CD4-positive, alpha-beta T cell treated with Interleukin-15 for 4 hours (primary cell): ENCODE measurements around the gene ZNF180.
"Not testable (repeated sequence)": the region's sequence is repeated elsewhere in the genome, so short reads cannot be mapped to it uniquely, and the experiment has no call there.

ENCODE experiments used
- DNase-seq: peaks from one replicate; pipeline ENCODE4 v3.0.0-alpha.2; 2020; ENCODE audit warnings: low spot score

The ZNF180 gene

DNA sequence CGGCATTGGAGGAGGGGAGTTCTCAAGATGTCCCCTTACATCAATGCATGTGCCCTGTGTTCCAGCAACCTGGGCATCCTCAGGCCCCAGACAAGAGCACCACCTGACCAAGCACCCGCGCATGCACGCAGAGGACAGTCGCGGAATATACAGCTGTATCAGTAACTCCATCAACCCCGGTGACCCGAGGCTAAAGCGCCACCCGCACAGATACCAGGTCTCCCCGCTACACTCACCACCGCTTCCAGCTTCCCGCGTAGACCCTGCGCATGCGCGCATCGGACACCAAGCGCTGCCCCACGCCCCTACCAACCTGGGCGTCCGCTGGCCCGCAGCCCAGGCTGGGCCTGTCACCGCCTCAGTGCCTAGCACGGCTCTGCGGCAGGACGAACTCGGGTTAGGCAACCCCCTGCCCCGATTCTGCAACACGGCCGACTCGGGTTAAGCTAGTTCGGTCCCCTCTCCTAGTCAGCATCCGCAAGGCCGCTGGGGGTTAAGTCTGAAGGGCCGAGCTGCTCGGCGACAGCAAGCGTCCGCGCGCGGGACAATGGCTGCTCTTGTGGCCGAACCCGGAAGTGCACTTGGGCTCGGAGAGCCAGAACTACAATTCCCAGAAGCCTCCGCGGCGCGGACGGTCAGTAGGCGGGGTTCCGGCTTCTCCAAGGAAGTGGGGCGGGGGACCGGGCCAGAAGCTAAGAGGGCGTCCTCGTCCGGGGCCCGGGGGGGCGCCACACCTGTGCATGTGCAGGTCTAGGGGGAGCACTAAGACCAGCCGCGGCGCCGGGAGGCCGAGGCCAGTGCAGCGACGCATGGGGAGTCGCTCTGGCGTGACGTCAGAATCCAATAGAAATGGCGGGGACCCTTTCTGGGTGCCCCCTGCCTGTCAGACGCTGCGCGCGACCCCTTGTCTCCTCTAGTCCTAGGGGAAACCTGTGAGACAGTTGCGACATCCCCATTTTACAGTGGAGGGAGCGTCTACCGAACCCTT, at the start of gene ZNF180:
Gene ZNF180 (minus strand): TSS at position 561 of the 988 bp plus-strand sequence. CDS start 3,188 bp downstream, outside the sequence.
- peak; percentile 94 for DNase-seq

GRCh38 chr19:44549507-44549906, 49.2 kb upstream of the ZNF180 start:
- no peak for DNase-seq

DNA sequence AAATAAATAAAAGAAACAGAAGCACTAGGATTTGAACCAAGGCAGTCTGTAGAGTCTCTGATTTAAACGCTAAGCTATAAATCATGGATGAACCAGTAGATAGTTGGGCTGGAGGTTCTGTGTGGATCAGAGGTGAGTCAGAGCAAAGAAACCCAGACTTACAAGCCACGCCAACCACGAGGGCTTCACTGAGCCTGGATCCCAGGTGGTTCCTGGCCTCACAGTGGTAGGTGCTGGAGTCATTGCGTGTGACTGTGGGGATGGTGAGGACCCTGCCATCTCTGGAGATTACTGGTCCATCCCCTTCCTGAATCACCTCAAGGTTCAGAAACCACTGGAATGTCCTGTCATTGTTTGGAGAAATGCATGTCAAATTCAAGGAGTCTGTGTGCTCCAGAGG, 48.4 kb upstream of the ZNF180 start:
- no peak for DNase-seq

DNA sequence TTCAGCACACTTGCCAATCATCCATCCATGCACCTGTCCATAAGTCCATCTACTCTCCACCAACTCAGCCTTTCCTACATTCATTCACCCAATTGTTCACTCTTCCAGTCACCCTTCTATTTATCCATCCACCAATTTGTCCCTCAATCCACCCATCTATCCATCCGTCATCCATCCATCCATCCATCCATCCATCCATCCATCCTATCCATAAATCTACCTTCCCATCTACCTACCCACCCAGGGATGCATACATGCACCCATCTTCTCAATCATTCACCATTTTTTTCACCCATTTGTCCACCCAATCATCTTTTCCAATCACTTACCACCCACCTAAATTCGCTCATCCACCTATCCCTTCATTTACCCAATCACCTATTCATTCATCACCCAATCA, 43.7 kb upstream of the ZNF180 start:
- DNase-seq = no peak

- no peak for DNase-seq
Observed at GRCh38 chr19:44542671-44543070, 42.3 kb upstream of the ZNF180 start.

- DNase-seq = no peak
Observed at GRCh38 chr19:44540736-44541135, 40.4 kb upstream of the ZNF180 start.

- no peak for DNase-seq
Observed at GRCh38 chr19:44539991-44540390, 39.7 kb upstream of the ZNF180 start.

DNA sequence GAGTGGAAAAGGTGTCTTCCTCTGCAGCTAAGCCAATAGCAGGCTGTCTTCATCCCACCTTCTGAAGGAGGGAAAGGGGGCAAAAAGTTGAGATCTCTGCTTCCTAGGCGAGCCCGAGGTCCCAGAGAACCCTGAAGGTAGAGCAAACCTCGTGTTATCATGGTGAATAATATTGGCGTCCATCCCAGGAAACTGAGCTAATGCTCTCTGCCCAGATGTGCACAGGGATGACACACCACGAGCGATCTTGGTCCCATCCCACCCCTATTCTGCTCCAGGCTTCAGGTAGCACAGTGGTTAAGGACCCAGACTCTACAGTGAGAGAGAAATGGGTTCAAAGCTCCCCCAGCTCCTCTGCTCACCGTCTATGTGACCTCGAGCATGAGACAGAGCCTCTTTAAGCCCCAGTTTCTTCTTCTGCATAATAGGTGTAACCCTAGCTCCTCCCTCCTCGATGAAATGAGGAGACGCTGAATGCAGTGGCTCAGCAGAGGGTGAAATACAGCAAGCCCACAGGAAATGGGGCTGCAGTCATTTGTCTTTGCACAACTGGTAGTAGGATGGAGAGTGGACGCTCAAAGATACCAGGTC, 39.0 kb upstream of the ZNF180 start:
- DNase-seq = no peak

GRCh38 chr19:44535361-44535760, 35.0 kb upstream of the ZNF180 start:
- not testable (repeated sequence) for DNase-seq

GRCh38 chr19:44532819-44533218, 32.5 kb upstream of the ZNF180 start:
- DNase-seq = no peak

GRCh38 chr19:44530777-44531176, 30.5 kb upstream of the ZNF180 start:
- no peak for DNase-seq

- no peak for DNase-seq
Observed at GRCh38 chr19:44529536-44529935, 29.2 kb upstream of the ZNF180 start, which contains the start of gene CEACAM20. Gene CEACAM20 (minus strand): TSS chr19:44529675. CDS start chr19:44529509, 166 bp downstream.

DNA sequence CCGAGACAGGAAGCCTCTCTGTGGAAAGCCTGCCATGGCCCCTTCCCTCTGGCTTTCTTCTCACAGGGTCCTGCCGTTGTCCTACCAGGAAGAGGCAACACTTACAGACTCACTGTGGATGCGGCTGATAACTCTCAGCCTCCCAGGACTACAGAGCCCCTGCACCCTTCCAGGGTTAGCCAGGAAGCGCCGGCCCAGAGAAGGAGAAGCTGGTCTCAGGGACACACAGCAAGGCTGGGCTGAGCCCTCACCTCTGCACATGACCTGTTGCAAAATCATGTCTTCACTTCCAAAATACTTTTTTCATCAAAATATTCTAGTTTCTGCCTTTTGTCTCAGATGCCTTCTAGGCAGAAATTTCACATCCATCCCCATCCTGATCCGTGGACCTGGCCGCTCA, 27.2 kb upstream of the ZNF180 start:
- no peak for DNase-seq

DNA sequence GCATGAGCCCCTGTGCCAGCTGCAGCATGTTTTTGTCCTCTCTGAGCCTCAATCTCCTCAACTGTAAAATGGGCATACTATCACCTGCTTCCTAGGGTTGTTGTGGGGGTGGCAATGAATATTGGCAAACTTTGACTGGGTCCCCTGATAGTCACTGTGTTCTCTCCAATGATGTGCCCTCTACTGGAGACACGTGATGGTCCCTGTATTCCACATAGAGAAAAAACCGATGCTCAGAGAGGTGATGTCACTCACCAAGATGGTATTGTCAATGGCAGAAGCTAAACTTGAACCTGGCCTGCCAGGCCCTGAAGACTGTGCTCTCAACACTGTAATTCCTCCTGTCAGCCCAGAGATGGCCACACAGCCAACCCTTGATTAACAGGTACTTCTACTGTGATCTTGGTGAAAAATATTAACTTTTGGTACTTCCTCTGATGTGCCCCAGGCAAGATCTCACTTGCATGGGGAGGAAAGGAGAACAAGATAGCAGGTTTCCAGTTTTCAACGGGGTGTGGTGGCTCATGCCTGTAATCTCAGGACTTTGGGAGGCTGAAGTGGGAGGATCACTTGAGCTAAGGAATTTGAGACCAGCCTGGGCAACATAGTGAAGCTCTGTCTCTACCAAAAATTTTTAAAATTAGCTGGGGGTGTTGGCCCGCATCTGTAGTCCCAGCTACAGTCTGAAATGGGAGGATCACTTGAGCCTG, 25.6 kb upstream of the ZNF180 start:
- DNase-seq = no peak

GRCh38 chr19:44521370-44521769, 21.0 kb upstream of the ZNF180 start:
- DNase-seq = no peak

- DNase-seq = no peak
Observed at GRCh38 chr19:44517146-44517545, 16.8 kb upstream of the ZNF180 start.

GRCh38 chr19:44515907-44516306, 15.6 kb upstream of the ZNF180 start:
- no peak for DNase-seq

DNA sequence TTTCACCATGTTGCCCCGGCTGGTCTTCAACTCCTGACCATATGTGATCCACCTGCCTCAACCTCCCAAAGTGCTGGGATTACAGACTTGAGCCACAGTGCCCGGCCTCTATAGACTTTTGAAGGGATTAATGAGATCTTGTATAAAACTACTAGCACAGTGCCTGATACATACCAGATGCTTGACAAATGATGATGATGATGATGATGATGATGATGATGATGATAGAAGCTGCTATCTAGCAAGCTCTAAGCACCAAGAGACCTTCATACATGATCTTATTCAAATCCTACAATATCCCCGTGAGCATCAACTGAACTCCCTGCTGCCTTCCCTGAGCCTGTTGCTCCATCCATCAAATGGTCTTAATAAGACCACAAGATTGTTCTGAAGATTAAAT, 14.7 kb upstream of the ZNF180 start:
- DNase-seq = no peak

DNA sequence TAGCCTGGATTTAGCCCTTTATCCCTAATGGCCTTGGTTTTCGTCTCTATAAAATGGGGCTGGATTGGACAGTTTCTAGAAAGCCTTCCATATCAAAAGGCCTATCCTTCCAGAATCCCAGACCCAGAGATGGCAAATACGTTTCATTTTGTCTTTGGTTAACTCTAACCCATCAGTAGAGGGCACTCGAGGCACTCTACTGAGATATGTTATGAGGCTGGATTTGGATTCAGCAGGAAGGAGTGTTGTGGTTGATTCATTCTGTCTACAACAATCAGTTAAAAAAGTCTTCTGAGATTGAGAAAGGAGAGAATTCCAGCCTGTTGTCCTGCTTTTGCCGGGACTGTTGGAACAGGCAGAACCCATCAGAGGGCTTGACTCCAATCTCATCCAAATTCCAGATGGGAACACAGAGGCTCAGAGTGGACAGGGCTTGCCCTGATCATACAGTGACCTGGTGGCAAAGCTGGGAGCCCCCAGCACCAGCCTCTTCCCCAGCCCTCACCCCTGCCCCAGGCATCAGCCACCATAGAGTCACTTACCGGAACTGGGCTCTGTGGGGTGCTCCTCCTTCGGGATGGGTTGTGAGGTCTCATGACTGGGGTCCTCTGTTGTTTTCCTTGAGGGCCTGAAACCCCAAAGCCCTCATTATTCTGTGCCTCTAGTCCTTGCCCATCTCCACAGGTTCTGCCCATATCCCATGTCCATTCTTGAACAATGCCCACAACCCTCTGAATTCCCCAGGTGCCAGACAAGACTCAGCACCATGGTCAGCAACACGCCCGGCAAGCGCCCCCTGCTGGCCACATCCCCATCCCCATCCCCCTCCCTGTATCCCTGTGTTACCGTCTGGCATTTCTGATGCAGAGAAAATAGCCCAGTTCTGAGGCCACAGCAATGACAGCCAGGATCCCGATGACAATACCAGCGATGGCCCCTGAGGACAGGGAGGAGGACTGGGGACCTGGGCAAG, 12.3 kb upstream of the ZNF180 start:
- no peak for DNase-seq

- DNase-seq = no peak
Observed at GRCh38 chr19:44509478-44509877, 9.2 kb upstream of the ZNF180 start.

DNA sequence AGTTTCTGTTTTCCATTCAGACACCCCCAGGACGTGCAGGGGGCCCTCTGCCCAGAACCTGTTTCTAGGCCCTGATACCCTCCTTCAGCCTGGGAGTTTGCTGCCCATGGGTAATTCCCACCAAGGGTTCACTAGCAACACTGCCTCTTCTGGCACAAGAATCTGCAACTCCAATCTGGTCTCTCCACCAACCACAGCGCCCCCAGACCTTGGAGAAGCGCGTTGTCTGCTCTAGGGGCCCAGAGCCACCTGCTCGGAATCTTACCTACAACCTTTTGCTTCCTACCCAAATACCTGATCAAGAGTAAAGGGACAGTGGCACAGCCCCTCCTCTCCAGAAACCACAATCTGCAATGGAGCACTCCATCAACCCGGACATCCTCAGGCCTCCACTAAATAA, 763 bp downstream of the ZNF180 start:
- no peak for DNase-seq
